WTC11 (cell line): Measurements from ENCODE around the gene CA11. TPM values are rescaled to one million over a fixed set of nuclear protein-coding genes. Genes with fewer than 3 reads are reported as not detected.

ENCODE experiments used
- ATF3 ChIP-seq: sonication (generic); formaldehyde crosslinking; conservative IDR thresholded peaks from 2 replicates; pipeline ENCODE4 v1.8.1; 2022; ENCODE audit warnings: mild to moderate bottlenecking, missing genetic modification reagents
- E2F1 ChIP-seq: sonication (generic); formaldehyde crosslinking; IDR thresholded peaks from 2 replicates; pipeline ENCODE4 v1.8.0; 2022; ENCODE audit warnings: mild to moderate bottlenecking, missing genetic modification reagents
- ELF4 ChIP-seq: sonication (generic); formaldehyde crosslinking; IDR thresholded peaks from 2 replicates; pipeline ENCODE4 v1.8.1; 2022; ENCODE audit warnings: low read depth, mild to moderate bottlenecking, moderate library complexity, missing genetic modification reagents
- FOXJ3 ChIP-seq: sonication (generic); formaldehyde crosslinking; IDR thresholded peaks from 2 replicates; pipeline ENCODE4 v1.9.0; 2021; ENCODE audit warnings: missing genetic modification reagents, mild to moderate bottlenecking, borderline replicate concordance
- FOXK1 ChIP-seq: sonication (generic); formaldehyde crosslinking; IDR thresholded peaks from 2 replicates; pipeline ENCODE4 v1.8.0; 2022; ENCODE audit warnings: mild to moderate bottlenecking, moderate library complexity, missing genetic modification reagents
- GTF2I ChIP-seq: fragments of 250-450 bp; sonication (Bioruptor Pico); conservative IDR thresholded peaks from 2 replicates; pipeline ENCODE4 v1.4.0; 2021; ENCODE audit warnings: mild to moderate bottlenecking
- MXD4 ChIP-seq: fragments of 250-450 bp; sonication (Bioruptor Pico); IDR thresholded peaks from 2 replicates; pipeline ENCODE4 v1.8.0; 2021; ENCODE audit warnings: mild to moderate bottlenecking, moderate library complexity, borderline replicate concordance
- NFE2L1 ChIP-seq: sonication (generic); formaldehyde crosslinking; IDR thresholded peaks from 2 replicates; pipeline ENCODE4 v1.8.1; 2023; ENCODE audit warnings: missing genetic modification reagents
- NR3C1 ChIP-seq: sonication (generic); formaldehyde crosslinking; conservative IDR thresholded peaks from 2 replicates; pipeline ENCODE4 v1.8.1; 2023; ENCODE audit warnings: low read depth, mild to moderate bottlenecking, missing genetic modification reagents
- PRDM15 ChIP-seq: sonication (generic); formaldehyde crosslinking; IDR thresholded peaks from 2 replicates; pipeline ENCODE4 v1.8.0; 2022; ENCODE audit warnings: missing genetic modification reagents
- PREB ChIP-seq: sonication (generic); formaldehyde crosslinking; IDR thresholded peaks from 2 replicates; pipeline ENCODE4 v1.8.1; 2022; ENCODE audit warnings: mild to moderate bottlenecking, missing genetic modification reagents, moderate library complexity, borderline replicate concordance
- PRRX2 ChIP-seq: fragments of 250-450 bp; sonication (Bioruptor Pico); IDR thresholded peaks from 2 replicates; pipeline ENCODE4 v1.8.0; 2021; ENCODE audit warnings: mild to moderate bottlenecking
- SP1 ChIP-seq: sonication (generic); formaldehyde crosslinking; conservative IDR thresholded peaks from 2 replicates; pipeline ENCODE4 v1.8.1; 2022; ENCODE audit warnings: missing genetic modification reagents
- TP53 ChIP-seq: sonication (generic); formaldehyde crosslinking; IDR thresholded peaks from 2 replicates; pipeline ENCODE4 v1.8.1; 2023; ENCODE audit warnings: mild to moderate bottlenecking, missing genetic modification reagents
- USF1 ChIP-seq: sonication (generic); formaldehyde crosslinking; IDR thresholded peaks from 2 replicates; pipeline ENCODE4 v1.8.0; 2022; ENCODE audit warnings: mild to moderate bottlenecking, missing genetic modification reagents
- USF2 ChIP-seq: sonication (generic); formaldehyde crosslinking; IDR thresholded peaks from 2 replicates; pipeline ENCODE4 v1.8.1; 2023; ENCODE audit warnings: mild to moderate bottlenecking, missing genetic modification reagents, moderate library complexity
- ZBTB21 ChIP-seq: sonication (generic); formaldehyde crosslinking; IDR thresholded peaks from 2 replicates; pipeline ENCODE4 v1.8.1; 2023; ENCODE audit warnings: mild to moderate bottlenecking, missing genetic modification reagents, borderline replicate concordance
- ZMAT4 ChIP-seq: fragments of 250-450 bp; sonication (Bioruptor Pico); IDR thresholded peaks from 2 replicates; pipeline ENCODE4 v1.9.0; 2021; ENCODE audit warnings: mild to moderate bottlenecking
- ZNF121 ChIP-seq: sonication (generic); formaldehyde crosslinking; IDR thresholded peaks from 2 replicates; pipeline ENCODE4 v1.8.0; 2023; ENCODE audit warnings: missing genetic modification reagents
- ZNF232 ChIP-seq: sonication (generic); formaldehyde crosslinking; IDR thresholded peaks from 2 replicates; pipeline ENCODE4 v1.8.0; 2022; ENCODE audit warnings: mild to moderate bottlenecking, missing genetic modification reagents
- ZNF281 ChIP-seq: sonication (generic); formaldehyde crosslinking; IDR thresholded peaks from 2 replicates; pipeline ENCODE4 v1.8.0; 2023; ENCODE audit warnings: mild to moderate bottlenecking, missing genetic modification reagents
- ZNF423 ChIP-seq: fragments of 250-450 bp; sonication (Bioruptor Pico); IDR thresholded peaks from 2 replicates; pipeline ENCODE4 v2.1.2; 2022; ENCODE audit warnings: mild to moderate bottlenecking, moderate library complexity
- ZNF512 ChIP-seq: sonication (generic); formaldehyde crosslinking; IDR thresholded peaks from 2 replicates; pipeline ENCODE4 v1.8.1; 2022; ENCODE audit warnings: missing genetic modification reagents, borderline replicate concordance
- ZSCAN18 ChIP-seq: fragments of 250-450 bp; sonication (Bioruptor Pico); IDR thresholded peaks from 2 replicates; pipeline ENCODE4 v2.1.2; 2022; ENCODE audit warnings: mild to moderate bottlenecking, moderate library complexity
- total RNA-seq: library from RNA; stranded (reverse); gene quantifications from 3 replicates; pipeline ENCODE4 v1.2.3, GENCODE V29; 2021

The CA11 gene
- total RNA-seq, 1 experiment from 2014 or later: 41.4 TPM

GRCh38 chr19:48634424-48635262 lies 11.3 kb downstream of the CA11 start (continued):
- TF ChIP-seq MXD4 (CRISPR knock-in tag) (no peak), ELF4 (CRISPR knock-in tag) (peak; percentile 90; the same call in 1 of the 2 replicates), PRRX2 (CRISPR knock-in tag) (no peak), NFE2L1 (CRISPR knock-in tag) (no peak), ZBTB21 (no peak), PRDM15 (CRISPR knock-in tag) (no peak), ZNF512 (CRISPR knock-in tag) (no peak), ZNF232 (CRISPR knock-in tag) (no peak), ATF3 (no peak), ZNF281 (CRISPR knock-in tag) (0 out of 2 replicates have a peak, but pooled peaks have one; percentile 50), ZNF423 (CRISPR knock-in tag) (peak; percentile 60), ZSCAN18 (CRISPR knock-in tag) (no peak), FOXJ3 (CRISPR knock-in tag) (no peak), PREB (CRISPR knock-in tag) (no peak), ZNF121 (CRISPR knock-in tag) (no peak), TP53 (no peak), ZMAT4 (CRISPR knock-in tag) (no peak), GTF2I (no peak), USF2 (CRISPR knock-in tag) (peak; percentile 97), USF1 (CRISPR knock-in tag) (peak; percentile 96), SP1 (CRISPR knock-in tag) (peak; percentile 88), NR3C1 (CRISPR knock-in tag) (no peak), E2F1 (CRISPR knock-in tag) (no peak), FOXK1 (CRISPR knock-in tag) (peak; percentile 13; the same call in 1 of the 2 replicates)
